Measurements from ENCODE around the gene RABAC1.

The RABAC1 gene

GRCh38 chr19:41999071-41999877, 40.2 kb upstream of the RABAC1 start:
- Histone ChIP-seq H3K36me3 (ENCODE audit: control insufficient read depth, insufficient read depth, low read length) (no peaks in the 10 kb centered on the region), H3K4me3 (replicated peaks; ENCODE audit: low read depth, low read length) (no peak overlapping the region), H3K27me3 (replicated peaks; ENCODE audit: control insufficient read depth, insufficient read depth, low read length) (peaks cover 7% of the 10 kb centered on the region)
- no peak for DNase-seq (ENCODE audit: extremely low read depth, insufficient read length)
- TF ChIP-seq, protein P1, sequence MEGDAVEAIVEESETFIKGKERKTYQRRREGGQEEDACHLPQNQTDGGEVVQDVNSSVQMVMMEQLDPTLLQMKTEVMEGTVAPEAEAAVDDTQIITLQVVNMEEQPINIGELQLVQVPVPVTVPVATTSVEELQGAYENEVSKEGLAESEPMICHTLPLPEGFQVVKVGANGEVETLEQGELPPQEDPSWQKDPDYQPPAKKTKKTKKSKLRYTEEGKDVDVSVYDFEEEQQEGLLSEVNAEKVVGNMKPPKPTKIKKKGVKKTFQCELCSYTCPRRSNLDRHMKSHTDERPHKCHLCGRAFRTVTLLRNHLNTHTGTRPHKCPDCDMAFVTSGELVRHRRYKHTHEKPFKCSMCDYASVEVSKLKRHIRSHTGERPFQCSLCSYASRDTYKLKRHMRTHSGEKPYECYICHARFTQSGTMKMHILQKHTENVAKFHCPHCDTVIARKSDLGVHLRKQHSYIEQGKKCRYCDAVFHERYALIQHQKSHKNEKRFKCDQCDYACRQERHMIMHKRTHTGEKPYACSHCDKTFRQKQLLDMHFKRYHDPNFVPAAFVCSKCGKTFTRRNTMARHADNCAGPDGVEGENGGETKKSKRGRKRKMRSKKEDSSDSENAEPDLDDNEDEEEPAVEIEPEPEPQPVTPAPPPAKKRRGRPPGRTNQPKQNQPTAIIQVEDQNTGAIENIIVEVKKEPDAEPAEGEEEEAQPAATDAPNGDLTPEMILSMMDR (IDR thresholded peaks at IDR 0.05; ENCODE audit: insufficient read depth, low read length, poor library complexity, severe bottlenecking), result no peak

DNA sequence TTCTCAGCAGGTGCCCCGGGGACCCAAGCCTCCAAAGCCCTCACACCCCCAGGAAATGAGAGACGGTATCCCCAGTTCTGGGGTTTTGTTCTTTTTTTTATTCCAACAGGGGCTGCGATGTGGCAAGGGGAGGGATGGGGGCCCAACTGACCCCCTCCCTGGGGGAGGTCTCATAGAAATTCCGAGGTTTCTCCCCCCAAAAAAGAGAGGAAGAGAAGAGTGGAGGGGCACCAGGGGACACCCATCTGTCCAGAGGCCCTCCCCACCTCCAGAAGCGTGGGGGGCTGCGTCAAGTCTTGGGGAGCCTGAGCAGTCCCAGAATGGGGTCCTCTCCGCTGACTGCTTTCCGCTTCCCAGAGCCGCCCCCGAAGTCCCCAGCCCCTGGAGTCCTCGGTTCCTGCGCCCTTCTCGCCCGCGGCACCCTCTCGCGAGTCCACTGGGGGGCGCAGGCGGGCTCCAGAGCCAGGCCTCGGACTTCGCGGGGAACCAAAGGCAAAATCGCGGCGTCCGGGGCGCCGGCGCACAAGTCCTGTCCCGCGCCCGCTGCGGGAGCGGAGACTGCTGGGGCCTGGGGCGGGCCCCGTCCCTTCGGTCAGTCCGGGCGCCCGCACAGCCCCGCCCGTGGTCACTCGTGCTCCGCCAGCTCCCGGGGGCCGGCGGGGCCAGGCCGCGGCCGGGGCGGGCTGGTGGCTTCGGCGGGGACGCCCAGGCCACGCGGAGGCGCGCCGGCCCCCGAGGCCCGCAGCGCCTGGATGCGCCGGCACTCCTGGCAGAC, 39.3 kb upstream of the RABAC1 start:
- TF ChIP-seq, protein P1 (IDR thresholded peaks at IDR 0.05; ENCODE audit: insufficient read depth, low read length, poor library complexity, severe bottlenecking), result peak; percentile 76
- no peak overlapping the region for H3K4me3 ChIP-seq (replicated peaks; ENCODE audit: low read depth, low read length)
- peak; percentile 41 for DNase-seq (ENCODE audit: extremely low read depth, insufficient read length)
- H3K27me3 ChIP-seq (replicated peaks; ENCODE audit: control insufficient read depth, insufficient read depth, low read length), result peaks cover 7% of the 10 kb centered on the region
- H3K36me3 ChIP-seq (ENCODE audit: control insufficient read depth, insufficient read depth, low read length), result no peaks in the 10 kb centered on the region

DNA sequence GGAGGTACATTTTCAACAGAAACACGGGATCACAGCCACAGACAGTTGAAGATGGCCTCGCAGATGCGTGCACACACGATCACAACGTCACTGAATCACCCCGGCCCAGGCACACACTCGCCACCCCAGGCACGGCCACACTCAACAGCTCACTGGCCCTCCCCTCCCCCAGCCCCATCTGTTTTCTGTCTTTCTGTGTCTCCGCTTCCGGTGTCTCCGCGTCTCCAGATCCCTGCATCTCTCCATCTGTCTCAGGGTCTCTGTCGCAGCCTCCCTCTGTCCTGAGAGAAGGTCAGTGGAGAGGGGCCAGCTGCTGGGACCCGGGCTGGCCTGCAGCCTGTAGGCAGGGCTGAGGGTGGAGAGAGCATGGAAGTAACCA, 38.7 kb upstream of the RABAC1 start:
- H3K36me3 ChIP-seq (ENCODE audit: control insufficient read depth, insufficient read depth, low read length), result no peaks in the 10 kb centered on the region
- H3K27me3 ChIP-seq (replicated peaks; ENCODE audit: control insufficient read depth, insufficient read depth, low read length), result peaks cover 7% of the 10 kb centered on the region
- TF ChIP-seq, protein P1 (IDR thresholded peaks at IDR 0.05; ENCODE audit: insufficient read depth, low read length, poor library complexity, severe bottlenecking), result no peak
- no peak overlapping the region for H3K4me3 ChIP-seq (replicated peaks; ENCODE audit: low read depth, low read length)
- no peak for DNase-seq (ENCODE audit: extremely low read depth, insufficient read length)

DNA sequence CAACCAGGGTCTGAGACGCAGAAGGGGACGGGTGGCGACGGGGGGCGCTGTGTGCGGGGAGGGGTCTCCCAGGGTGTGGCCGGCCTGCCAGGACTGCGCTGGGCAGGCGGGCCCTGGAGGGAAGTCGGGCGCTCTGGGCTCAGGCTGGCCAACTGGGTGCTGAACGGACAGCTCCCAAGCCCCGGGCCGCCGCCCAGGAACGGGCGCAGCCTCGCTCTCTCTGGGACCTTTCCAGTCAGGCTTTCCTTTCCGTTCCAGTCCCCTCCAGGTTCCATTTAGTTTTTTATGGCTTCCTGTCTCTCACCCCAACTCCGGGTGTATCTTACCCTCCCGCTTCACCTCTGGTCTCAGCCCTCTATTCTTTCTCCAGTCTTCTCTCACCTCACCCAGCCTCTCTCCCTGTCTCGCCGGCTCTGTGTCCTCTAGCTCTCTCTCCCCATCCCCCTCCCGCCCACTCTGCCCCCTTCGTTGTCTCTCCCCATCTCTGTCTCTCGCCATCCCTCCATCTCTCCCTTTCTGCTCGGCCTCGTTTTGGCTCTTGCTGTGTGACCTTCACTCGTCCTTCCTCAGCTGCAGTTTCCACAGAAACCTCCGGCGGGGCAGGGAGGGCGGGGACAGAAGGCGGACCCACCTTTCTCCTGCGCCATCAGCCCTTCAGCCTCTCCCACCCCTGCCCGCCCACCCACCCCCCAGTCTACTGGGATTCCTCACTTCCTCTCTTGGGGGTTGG, 38.2 kb upstream of the RABAC1 start:
- H3K36me3 ChIP-seq (ENCODE audit: control insufficient read depth, insufficient read depth, low read length), result no peaks in the 10 kb centered on the region
- no peak for DNase-seq (ENCODE audit: extremely low read depth, insufficient read length)
- H3K4me3 ChIP-seq (replicated peaks; ENCODE audit: low read depth, low read length), result no peak overlapping the region
- TF ChIP-seq, protein P1 (IDR thresholded peaks at IDR 0.05; ENCODE audit: insufficient read depth, low read length, poor library complexity, severe bottlenecking), result no peak
- H3K27me3 ChIP-seq (replicated peaks; ENCODE audit: control insufficient read depth, insufficient read depth, low read length), result peaks cover 7% of the 10 kb centered on the region

DNA sequence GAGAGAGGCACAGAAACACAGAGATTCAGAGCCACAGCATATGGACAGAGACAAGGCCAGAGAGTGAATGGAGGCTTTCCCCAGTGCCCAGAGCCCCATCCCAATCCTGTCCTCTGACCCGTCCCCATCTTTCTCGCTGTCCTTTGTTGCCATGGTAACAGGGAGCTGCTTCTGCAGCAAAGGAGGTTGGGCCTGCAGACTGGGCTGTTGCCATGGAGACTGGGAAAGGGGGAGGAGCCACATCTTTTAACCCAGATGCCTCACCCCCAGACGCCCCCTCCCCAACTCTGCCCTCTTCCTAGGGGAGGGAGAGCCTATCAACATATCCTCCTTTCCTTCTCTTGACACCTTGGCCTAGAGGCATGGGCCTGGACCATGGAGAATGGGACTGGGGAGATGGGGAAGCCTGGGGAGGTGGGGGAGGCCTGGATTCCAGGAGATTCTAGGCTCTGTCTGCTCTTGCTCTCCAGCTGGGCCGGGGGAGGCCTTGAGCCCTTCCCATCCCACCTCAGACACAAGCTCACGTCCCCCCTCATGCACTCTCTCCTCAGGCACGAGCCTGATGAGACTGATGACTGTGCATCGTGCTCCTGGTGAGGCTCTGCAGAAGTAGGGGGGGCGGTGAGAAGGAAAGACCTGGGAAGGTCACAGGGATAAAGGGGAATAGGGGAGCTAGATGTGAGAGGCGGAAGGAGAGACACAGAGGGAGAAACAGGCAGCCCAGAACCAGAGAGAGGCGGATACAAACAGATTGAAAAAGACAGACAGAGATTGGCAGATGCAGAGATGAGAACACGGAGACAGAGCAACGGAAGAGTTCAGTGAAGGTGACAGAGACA, 37.1 kb upstream of the RABAC1 start:
- Histone ChIP-seq H3K36me3 (ENCODE audit: control insufficient read depth, insufficient read depth, low read length) (no peaks in the 10 kb centered on the region), H3K27me3 (replicated peaks; ENCODE audit: control insufficient read depth, insufficient read depth, low read length) (peaks cover 7% of the 10 kb centered on the region), H3K4me3 (replicated peaks; ENCODE audit: low read depth, low read length) (no peak overlapping the region)
- TF ChIP-seq, protein P1 (IDR thresholded peaks at IDR 0.05; ENCODE audit: insufficient read depth, low read length, poor library complexity, severe bottlenecking), result no peak
- no peak for DNase-seq (ENCODE audit: extremely low read depth, insufficient read length)
